ENCODE measurements around the gene ASIC1. TPM values are rescaled to one million over a fixed set of nuclear protein-coding genes. Genes with fewer than 3 reads are reported as not detected.

ASIC1 gene
- total RNA-seq, result 10 to 100 TPM; 19.0 to 28.3 TPM

GRCh38 chr12:50057000-50057841 is at the start of gene ASIC1:
Gene ASIC1, plus strand, starts transcription at chr12:50057596. Its CDS starts 1,171 bp downstream, at chr12:50058767.
- peak; percentile 54 for ATAC-seq
- Mint-ChIP-seq H3K27me3 (peaks cover 24% of the 10 kb centered on the region), H3K4me1 (peaks cover 52% of the 10 kb centered on the region), H3K9me3 (ENCODE audit: low read depth) (no peaks in the 10 kb centered on the region), H3K36me3 (peaks cover 3% of the 10 kb centered on the region), H3K27ac (peak within 1 kb of the TSS; percentile 86), H3K4me3 (peak within 1 kb of the TSS; percentile 85)
- CTCF ChIA-PET, result interaction anchor here (0.8 to 6.4 kb wide), 17 partner anchors 10 to 216 kb away, joined by 3 to 124 read pairs (median 10); partner anchors contain the start of genes COX14 and SMARCD1
- peak; percentile 67 for DNase-seq

GRCh38 chr12:50013361-50014147 is 43.8 kb upstream of the ASIC1 start:
- Mint-ChIP-seq H3K4me1 (peaks cover 24% of the 10 kb centered on the region), H3K27ac (no peak overlapping the region), H3K36me3 (peaks cover 39% of the 10 kb centered on the region), H3K4me3 (no peak overlapping the region), H3K9me3 (ENCODE audit: low read depth) (no peaks in the 10 kb centered on the region), H3K27me3 (no peaks in the 10 kb centered on the region)
- peak; percentile 60 for ATAC-seq
- no peak for DNase-seq
- CTCF ChIA-PET, result interaction anchor here (0.6 to 3.5 kb wide), 6 partner anchors 20 to 68 kb away, joined by 3 to 18 read pairs (median 4); no protein-coding TSS in a partner anchor

- CTCF ChIA-PET, result interaction anchor here (0.6 to 3.5 kb wide), 5 partner anchors 21 to 854 kb away, joined by 3 to 18 read pairs (median 4); no protein-coding TSS in a partner anchor
- Mint-ChIP-seq H3K27me3 (no peaks in the 10 kb centered on the region), H3K27ac (peak overlapping the region; percentile 57), H3K9me3 (ENCODE audit: low read depth) (no peaks in the 10 kb centered on the region), H3K4me3 (no peak overlapping the region), H3K36me3 (peaks cover 41% of the 10 kb centered on the region), H3K4me1 (peaks cover 30% of the 10 kb centered on the region)
- ATAC-seq (no peak), DNase-seq (no peak)
These were observed 43.1 kb upstream of the ASIC1 start for GRCh38 chr12:50014342-50014741.

GRCh38 chr12:50016501-50017475 is 40.6 kb upstream of the ASIC1 start:
- Mint-ChIP-seq H3K36me3 (peaks cover 42% of the 10 kb centered on the region), H3K9me3 (ENCODE audit: low read depth) (no peaks in the 10 kb centered on the region), H3K27me3 (no peaks in the 10 kb centered on the region), H3K4me1 (peaks cover 36% of the 10 kb centered on the region), H3K27ac (no peak overlapping the region), H3K4me3 (no peak overlapping the region)
- DNase-seq (no peak), ATAC-seq (no peak)
- CTCF ChIA-PET, result interaction anchor here (0.9 to 3.5 kb wide), 6 partner anchors 12 to 150 kb away, joined by 3 to 18 read pairs (median 4); no protein-coding TSS in a partner anchor

- ATAC-seq, result no peak
- H3K36me3 Mint-ChIP-seq, result peaks cover 47% of the 10 kb centered on the region
- DNase-seq, result no peak
- no peak overlapping the region for H3K4me3 Mint-ChIP-seq
- CTCF ChIA-PET, result interaction anchor here (0.7 to 2.6 kb wide), 8 partner anchors 12 to 240 kb away, joined by 3 to 12 read pairs (median 5); partner anchors contain the start of gene COX14
- H3K9me3 Mint-ChIP-seq (ENCODE audit: low read depth), result no peaks in the 10 kb centered on the region
- no peaks in the 10 kb centered on the region for H3K27me3 Mint-ChIP-seq
- H3K4me1 Mint-ChIP-seq, result peaks cover 39% of the 10 kb centered on the region
- no peak overlapping the region for H3K27ac Mint-ChIP-seq
These were observed 39.8 kb upstream of the ASIC1 start for GRCh38 chr12:50017641-50018040.

- Mint-ChIP-seq H3K4me1 (peaks cover 44% of the 10 kb centered on the region), H3K9me3 (ENCODE audit: low read depth) (no peaks in the 10 kb centered on the region), H3K4me3 (no peak overlapping the region), H3K36me3 (peaks cover 51% of the 10 kb centered on the region), H3K27ac (no peak overlapping the region), H3K27me3 (no peaks in the 10 kb centered on the region)
- CTCF ChIA-PET, result interaction anchor here (0.7 to 2.6 kb wide), 7 partner anchors 13 to 240 kb away, joined by 3 to 12 read pairs (median 4); partner anchors contain the start of gene COX14
- no peak for ATAC-seq
- no peak for DNase-seq
These were observed 39.2 kb upstream of the ASIC1 start for GRCh38 chr12:50018154-50018553.

- Mint-ChIP-seq H3K27ac (no peak overlapping the region), H3K4me3 (no peak overlapping the region), H3K27me3 (no peaks in the 10 kb centered on the region), H3K9me3 (ENCODE audit: low read depth) (no peaks in the 10 kb centered on the region), H3K36me3 (peaks cover 49% of the 10 kb centered on the region), H3K4me1 (peaks cover 43% of the 10 kb centered on the region)
- CTCF ChIA-PET, result interaction anchor here (1.2 to 2.6 kb wide), 4 partner anchors 21 to 93 kb away, joined by 4 to 12 read pairs (median 8); partner anchors contain the start of gene COX14
- ATAC-seq (no peak), DNase-seq (no peak)
These were observed 38.4 kb upstream of the ASIC1 start for GRCh38 chr12:50018968-50019367.

- Mint-ChIP-seq H3K27ac (no peak overlapping the region), H3K4me3 (no peak overlapping the region), H3K27me3 (no peaks in the 10 kb centered on the region), H3K4me1 (peaks cover 41% of the 10 kb centered on the region), H3K9me3 (ENCODE audit: low read depth) (no peaks in the 10 kb centered on the region), H3K36me3 (peaks cover 49% of the 10 kb centered on the region)
- CTCF ChIA-PET, result interaction anchor here (1.9 to 2.0 kb wide), 2 partner anchors 20 to 25 kb away, joined by 6 to 11 read pairs; no protein-coding TSS in a partner anchor
- DNase-seq, result no peak
- no peak for ATAC-seq
These were observed 37.9 kb upstream of the ASIC1 start for GRCh38 chr12:50019524-50019923.

- H3K27me3 Mint-ChIP-seq, result no peaks in the 10 kb centered on the region
- CTCF ChIA-PET, result interaction anchor here (0.8 to 1.2 kb wide), 2 partner anchors 18 to 54 kb away, joined by 4 to 6 read pairs; no protein-coding TSS in a partner anchor
- peaks cover 49% of the 10 kb centered on the region for H3K36me3 Mint-ChIP-seq
- H3K4me3 Mint-ChIP-seq, result no peak overlapping the region
- DNase-seq, result no peak
- H3K9me3 Mint-ChIP-seq (ENCODE audit: low read depth), result no peaks in the 10 kb centered on the region
- ATAC-seq, result no peak
- H3K4me1 Mint-ChIP-seq, result peaks cover 46% of the 10 kb centered on the region
- no peak overlapping the region for H3K27ac Mint-ChIP-seq
These were observed 36.4 kb upstream of the ASIC1 start for GRCh38 chr12:50021031-50021430.

- H3K27me3 Mint-ChIP-seq, result no peaks in the 10 kb centered on the region
- H3K4me1 Mint-ChIP-seq, result peaks cover 48% of the 10 kb centered on the region
- peaks cover 45% of the 10 kb centered on the region for H3K36me3 Mint-ChIP-seq
- no peak overlapping the region for H3K27ac Mint-ChIP-seq
- CTCF ChIA-PET, result interaction anchor here (1.4 kb wide), 1 partner anchor 16 kb away, joined by 4 read pairs; no protein-coding TSS in a partner anchor
- DNase-seq (no peak), ATAC-seq (no peak)
- H3K4me3 Mint-ChIP-seq, result no peak overlapping the region
- no peaks in the 10 kb centered on the region for H3K9me3 Mint-ChIP-seq (ENCODE audit: low read depth)
These were observed 34.5 kb upstream of the ASIC1 start for GRCh38 chr12:50022903-50023302.

GRCh38 chr12:50024227-50024626 is 33.2 kb upstream of the ASIC1 start:
- peak overlapping the region; percentile 91 for H3K4me3 Mint-ChIP-seq
- no peaks in the 10 kb centered on the region for H3K27me3 Mint-ChIP-seq
- peak overlapping the region; percentile 96 for H3K27ac Mint-ChIP-seq
- no peaks in the 10 kb centered on the region for H3K9me3 Mint-ChIP-seq (ENCODE audit: low read depth)
- peaks cover 40% of the 10 kb centered on the region for H3K4me1 Mint-ChIP-seq
- CTCF ChIA-PET, result interaction anchor here (1.0 to 7.1 kb wide), 3 partner anchors 15 to 56 kb away, joined by 3 to 44 read pairs (median 18); no protein-coding TSS in a partner anchor
- no peak for ATAC-seq
- H3K36me3 Mint-ChIP-seq, result peaks cover 39% of the 10 kb centered on the region
- DNase-seq, result no peak

- Mint-ChIP-seq H3K27me3 (no peaks in the 10 kb centered on the region), H3K36me3 (peaks cover 38% of the 10 kb centered on the region), H3K4me3 (peak overlapping the region; percentile 91), H3K27ac (peak overlapping the region; percentile 96), H3K9me3 (ENCODE audit: low read depth) (no peaks in the 10 kb centered on the region), H3K4me1 (peaks cover 38% of the 10 kb centered on the region)
- ATAC-seq (peak; percentile 38), DNase-seq (no peak)
- CTCF ChIA-PET, result interaction anchor here (0.9 to 7.1 kb wide), 10 partner anchors 14 to 79 kb away, joined by 3 to 44 read pairs (median 4); no protein-coding TSS in a partner anchor
These were observed 32.6 kb upstream of the ASIC1 start for GRCh38 chr12:50024805-50025186.
